Vagina (tissue), 2 donors: ENCODE results near the gene CR1L.
A peak's percentile ranks its signal among the peaks of the same experiment; 100 is the strongest.

Experiments
- CTCF ChIP-seq, 3 experiments: fragments of 450-650 bp in 2 of 3; fragments of 200-600 bp in 1 of 3; sonication (generic) in 1 of 3; IDR thresholded peaks; one replicate each; pipeline ENCODE4 v1.5.1; 2017 to 2019; ENCODE audit warnings: antibody characterized with exemption in 3 of 3, mild to moderate bottlenecking in 2 of 3, moderate library complexity in 2 of 3
- POLR2A ChIP-seq, 2 donors: fragments of 450-650 bp; IDR thresholded peaks; one replicate each; pipeline ENCODE4 v1.6.1; 2017; ENCODE audit warnings: antibody characterized with exemption in 2 of 2, mild to moderate bottlenecking in 2 of 2, moderate library complexity in 2 of 2
- POLR2AphosphoS5 ChIP-seq, 2 donors: sonication (generic); formaldehyde crosslinking; IDR thresholded peaks; one replicate each; pipeline ENCODE4 v1.9.0; 2017; ENCODE audit warnings: antibody characterized with exemption in 2 of 2, mild to moderate bottlenecking in 2 of 2, low read depth in 1 of 2; ENCODE audit not compliant: insufficient read depth in 1 of 2

DNA sequence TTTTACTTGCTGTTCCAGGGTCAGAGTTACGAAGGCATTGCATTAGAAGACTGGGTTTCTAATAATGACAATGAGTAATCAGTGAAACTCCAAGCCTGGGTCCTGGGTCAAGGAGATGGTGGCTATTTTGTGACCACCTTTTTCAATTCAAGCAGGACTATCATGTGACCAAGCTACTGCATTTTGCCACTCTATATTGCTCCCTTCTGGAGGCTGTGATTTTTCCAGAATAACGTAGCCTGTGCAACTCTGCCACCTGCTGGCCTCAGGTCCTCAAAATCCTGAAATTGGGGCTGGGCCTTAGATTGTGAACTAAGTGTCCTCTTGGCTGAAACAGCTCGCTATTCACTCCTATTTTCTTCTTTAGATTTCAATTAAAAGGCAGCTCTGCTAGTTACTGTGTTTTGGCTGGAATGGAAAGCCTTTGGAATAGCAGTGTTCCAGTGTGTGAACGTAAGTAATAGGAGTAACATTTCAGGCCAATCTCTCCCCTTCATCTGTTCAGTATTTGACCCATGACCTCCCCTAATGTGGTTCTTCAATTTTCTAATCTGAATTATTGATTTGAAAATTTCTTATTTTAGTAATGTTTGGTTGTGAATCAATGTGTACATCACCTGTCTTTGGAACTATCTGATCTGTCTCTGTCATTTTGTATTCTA, 54.0 kb downstream of the CR1L start:
- peak; percentile 13 to 48 (median 16) for TF ChIP-seq CTCF (IDR thresholded peaks at IDR 0.05)
- TF ChIP-seq POLR2A (IDR thresholded peaks at IDR 0.05), result no peak
- no peak for TF ChIP-seq POLR2AphosphoS5 (IDR thresholded peaks at IDR 0.05; ENCODE audit: insufficient read depth in 1 of 2, low read depth in 1 of 2)
